ENCODE measurements around the gene UACA. TPM values are rescaled to one million over a fixed set of nuclear protein-coding genes. Genes with fewer than 3 reads are reported as not detected.

The UACA gene
- total RNA-seq, 2 experiments from 2014 or later: 1.1 to 1.5 TPM

DNA sequence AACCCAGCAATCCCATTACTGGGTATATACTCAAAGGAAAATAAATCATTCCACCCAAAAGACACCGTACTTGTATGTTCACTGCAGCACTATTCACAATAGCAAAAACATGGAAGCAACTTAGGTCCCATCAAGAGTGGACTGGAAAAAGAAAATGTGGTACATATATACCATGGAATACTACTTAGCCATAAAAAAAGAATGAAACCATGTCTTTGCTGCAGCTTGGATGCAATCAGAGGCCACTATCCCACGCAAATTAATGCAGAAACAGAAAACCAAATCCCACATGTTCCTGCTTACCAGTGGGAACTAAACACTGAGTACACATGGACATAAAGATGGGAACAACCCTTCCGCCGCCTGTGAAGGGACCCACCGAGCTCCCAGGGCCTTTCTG lies 34.2 kb downstream of the UACA start:
- intact Hi-C loops (cut with DNase I, micrococcal nuclease): loop anchor here (10.0 kb wide), 2 partner anchors 54 to 1254 kb away; no protein-coding TSS in a partner anchor
- Mint-ChIP-seq H3K4me3 (no peak overlapping the region), H3K27me3 (peaks cover 23% of the 10 kb centered on the region), H3K27ac (no peak overlapping the region), H3K4me1 (ENCODE audit: low read depth) (no peaks in the 10 kb centered on the region), H3K36me3 (ENCODE audit: low read depth) (no peaks in the 10 kb centered on the region), H3K9me3 (no peaks in the 10 kb centered on the region)
- ATAC-seq (ENCODE audit: poor library complexity): no peak
- ChIA-PET POLR2A (no interaction called here), CTCF (no interaction called here)
- H3K36me3 ChIP-seq (ENCODE audit: insufficient read depth, low read length): no peaks in the 10 kb centered on the region
- H3K27me3 ChIP-seq (ENCODE audit: control insufficient read depth in 1 of 2, insufficient read depth in 2 of 2, low read length in 2 of 2): peaks cover 0 to 15% of the 10 kb centered on the region in 2 experiments
- no peak for DNase-seq
- no peak overlapping the region for H3K4me3 ChIP-seq (ENCODE audit: low read length)
- H3K9me3 ChIP-seq (ENCODE audit: control insufficient read depth in 1 of 2, insufficient read depth in 1 of 2, low read length in 2 of 2): no peaks in the 10 kb centered on the region
- H3K27ac ChIP-seq (ENCODE audit: low read depth in 1 of 2, low read length in 2 of 2): no peak overlapping the region
- TF ChIP-seq, protein P1, sequence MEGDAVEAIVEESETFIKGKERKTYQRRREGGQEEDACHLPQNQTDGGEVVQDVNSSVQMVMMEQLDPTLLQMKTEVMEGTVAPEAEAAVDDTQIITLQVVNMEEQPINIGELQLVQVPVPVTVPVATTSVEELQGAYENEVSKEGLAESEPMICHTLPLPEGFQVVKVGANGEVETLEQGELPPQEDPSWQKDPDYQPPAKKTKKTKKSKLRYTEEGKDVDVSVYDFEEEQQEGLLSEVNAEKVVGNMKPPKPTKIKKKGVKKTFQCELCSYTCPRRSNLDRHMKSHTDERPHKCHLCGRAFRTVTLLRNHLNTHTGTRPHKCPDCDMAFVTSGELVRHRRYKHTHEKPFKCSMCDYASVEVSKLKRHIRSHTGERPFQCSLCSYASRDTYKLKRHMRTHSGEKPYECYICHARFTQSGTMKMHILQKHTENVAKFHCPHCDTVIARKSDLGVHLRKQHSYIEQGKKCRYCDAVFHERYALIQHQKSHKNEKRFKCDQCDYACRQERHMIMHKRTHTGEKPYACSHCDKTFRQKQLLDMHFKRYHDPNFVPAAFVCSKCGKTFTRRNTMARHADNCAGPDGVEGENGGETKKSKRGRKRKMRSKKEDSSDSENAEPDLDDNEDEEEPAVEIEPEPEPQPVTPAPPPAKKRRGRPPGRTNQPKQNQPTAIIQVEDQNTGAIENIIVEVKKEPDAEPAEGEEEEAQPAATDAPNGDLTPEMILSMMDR (IDR thresholded peaks at IDR 0.05): no peak
- no peaks in the 10 kb centered on the region for H3K4me1 ChIP-seq (ENCODE audit: insufficient read depth, low read length)

DNA sequence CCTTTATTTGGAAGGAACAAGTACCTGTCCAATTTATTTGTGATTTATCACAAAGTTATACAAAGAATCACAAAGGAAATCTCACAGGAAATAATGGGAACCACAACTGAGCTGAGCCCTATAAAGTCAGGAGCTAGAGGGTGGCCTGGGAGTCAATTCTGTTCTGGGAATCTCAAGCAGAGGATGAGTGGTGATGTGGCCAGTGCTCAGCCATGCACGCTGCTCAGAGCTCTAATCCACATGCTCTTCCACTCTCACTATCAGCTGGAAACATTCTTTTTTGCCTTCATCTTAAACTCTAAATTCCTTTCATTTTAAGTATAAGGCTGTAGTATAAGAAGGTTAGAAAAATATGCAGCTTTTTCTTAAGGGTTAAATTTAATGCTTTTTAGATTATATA lies 36.6 kb downstream of the UACA start:
- CTCF ChIA-PET: no interaction called here

DNA sequence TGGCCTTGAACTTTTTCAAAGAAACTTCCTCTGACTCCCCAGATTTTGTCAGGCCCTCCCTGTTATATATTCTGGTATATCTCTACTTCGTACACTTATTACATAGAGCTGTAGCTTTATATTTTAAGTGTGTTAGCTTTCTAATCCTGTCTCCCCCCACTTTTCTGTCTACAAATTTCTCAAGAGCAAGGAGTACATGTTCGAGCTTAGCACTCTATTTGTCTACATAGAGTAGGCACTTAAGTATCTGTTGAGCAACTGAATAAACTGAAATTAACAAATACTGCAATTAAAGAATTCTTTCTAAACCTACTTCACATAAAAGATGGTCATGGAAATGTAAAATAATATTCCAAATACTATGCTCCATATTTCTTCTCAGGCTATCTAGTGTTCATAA lies 39.4 kb downstream of the UACA start:
- Histone ChIP-seq H3K36me3 (ENCODE audit: insufficient read depth, low read length) (no peaks in the 10 kb centered on the region), H3K4me3 (ENCODE audit: low read length) (no peak overlapping the region), H3K9me3 (ENCODE audit: control insufficient read depth in 1 of 2, insufficient read depth in 1 of 2, low read length in 2 of 2) (no peaks in the 10 kb centered on the region), H3K27ac (ENCODE audit: low read depth in 1 of 2, low read length in 2 of 2) (no peak overlapping the region), H3K4me1 (ENCODE audit: insufficient read depth, low read length) (no peaks in the 10 kb centered on the region), H3K27me3 (ENCODE audit: control insufficient read depth in 1 of 2, insufficient read depth in 2 of 2, low read length in 2 of 2) (peaks cover 3 to 20% of the 10 kb centered on the region in 2 experiments)
- intact Hi-C loops (cut with DNase I, micrococcal nuclease): loop anchor here (10.0 kb wide), 2 partner anchors 49 to 1249 kb away; no protein-coding TSS in a partner anchor
- ChIA-PET POLR2A (no interaction called here), CTCF (no interaction called here)
- peaks cover 29% of the 10 kb centered on the region for H3K27me3 Mint-ChIP-seq
- no peaks in the 10 kb centered on the region for H3K4me1 Mint-ChIP-seq (ENCODE audit: low read depth)
- H3K27ac Mint-ChIP-seq: no peak overlapping the region
- H3K9me3 Mint-ChIP-seq: no peaks in the 10 kb centered on the region
- TF ChIP-seq, protein P1 (IDR thresholded peaks at IDR 0.05): no peak
- no peak overlapping the region for H3K4me3 Mint-ChIP-seq
- DNase-seq: no peak
- ATAC-seq (ENCODE audit: poor library complexity): no peak
- no peaks in the 10 kb centered on the region for H3K36me3 Mint-ChIP-seq (ENCODE audit: low read depth)

More for the DNA sequence above, 36.6 kb downstream of the UACA start:
- peaks cover 3 to 20% of the 10 kb centered on the region in 2 experiments for H3K27me3 ChIP-seq (ENCODE audit: control insufficient read depth in 1 of 2, insufficient read depth in 2 of 2, low read length in 2 of 2)
- ATAC-seq (ENCODE audit: poor library complexity) (no peak), DNase-seq (no peak)
- Mint-ChIP-seq H3K36me3 (ENCODE audit: low read depth) (no peaks in the 10 kb centered on the region), H3K27ac (no peak overlapping the region), H3K4me3 (no peak overlapping the region), H3K27me3 (peaks cover 31% of the 10 kb centered on the region), H3K4me1 (ENCODE audit: low read depth) (no peaks in the 10 kb centered on the region), H3K9me3 (no peaks in the 10 kb centered on the region)
- H3K9me3 ChIP-seq (ENCODE audit: control insufficient read depth in 1 of 2, insufficient read depth in 1 of 2, low read length in 2 of 2): no peaks in the 10 kb centered on the region
- H3K4me3 ChIP-seq (ENCODE audit: low read length): no peak overlapping the region
- POLR2A ChIA-PET: no interaction called here
- H3K4me1 ChIP-seq (ENCODE audit: insufficient read depth, low read length): no peaks in the 10 kb centered on the region
- TF ChIP-seq, protein P1 (IDR thresholded peaks at IDR 0.05): no peak
- intact Hi-C loops (cut with DNase I, micrococcal nuclease): loop anchor here (10.0 kb wide), 2 partner anchors 52 to 1252 kb away; no protein-coding TSS in a partner anchor
- H3K27ac ChIP-seq (ENCODE audit: low read depth in 1 of 2, low read length in 2 of 2): no peak overlapping the region
- no peaks in the 10 kb centered on the region for H3K36me3 ChIP-seq (ENCODE audit: insufficient read depth, low read length)

Data from CD4-positive, alpha-beta T cell (primary cell).